Right lobe of liver (tissue), 6 donors: Measurements from ENCODE around the gene ATP13A3. TPM values are rescaled to one million over a fixed set of nuclear protein-coding genes. Genes with fewer than 3 reads are reported as not detected.
"Not testable (repeated sequence)": the region's sequence is repeated elsewhere in the genome, so short reads cannot be mapped to it uniquely, and the experiment has no call there.

Experiments
- ATAC-seq, 4 donors: fragments of 200-7000 bp; cut with Tn5 transposase; one replicate each; pipeline ENCODE4 v1.9.1; 2020; ENCODE audit warnings: mild to moderate bottlenecking in 4 of 4, moderate library complexity in 4 of 4
- DNase-seq, 3 donors: peaks; one replicate each; pipeline ENCODE4 v3.0.0-alpha.2; 2020
- H3K27ac ChIP-seq, 3 donors: fragments of 200-600 bp; one replicate each; pipeline ENCODE4 v1.8.0; 2022
- H3K27me3 ChIP-seq, 2 donors: fragments of 200-600 bp; one replicate each; pipeline ENCODE4 v1.8.0; 2022
- H3K36me3 ChIP-seq, 4 donors: fragments of 200-600 bp; sonication (generic) in 1 of 4; one replicate each; pipeline versions ENCODE4 v1.5.1 to v1.8.0; 2017 to 2022; ENCODE audit warnings: control low read depth in 1 of 4
- H3K4me1 ChIP-seq, 4 donors: fragments of 200-600 bp; sonication (generic) in 1 of 4; one replicate each; pipeline versions ENCODE4 v1.5.1 to v1.8.0; 2017 to 2022; ENCODE audit warnings: control low read depth in 1 of 4
- H3K4me3 ChIP-seq, 3 donors: fragments of 200-600 bp; one replicate each; pipeline ENCODE4 v1.8.0; 2022
- H3K9me3 ChIP-seq, 4 donors: fragments of 200-600 bp; sonication (generic) in 1 of 4; one replicate each; pipeline versions ENCODE4 v1.5.1 to v1.8.0; 2017 to 2022; ENCODE audit warnings: control low read depth in 1 of 4
- POLR2A ChIP-seq: fragments of 450-650 bp; IDR thresholded peaks from one replicate; pipeline ENCODE4 v1.6.1; 2017; ENCODE audit warnings: antibody characterized with exemption, mild to moderate bottlenecking
- WGBS: methylation state at CpG from one replicate; pipeline ENCODE4 v1.1.6; 2018; ENCODE audit warnings: low coverage, low lambda C conversion rate; ENCODE audit not compliant: insufficient coverage; ENCODE audit errors: missing lambda C conversion rate; 5-methylcytosine and 5-hydroxymethylcytosine counted together
- intact Hi-C, 2 donors: fragments of 100-400 bp; cut with DNase I; formaldehyde crosslinking; loops; one replicate each; pipeline versions ENCODE4 v1.11.2 to v1.14.1; 2022
- total RNA-seq, 6 experiments: library from RNA; depleted of rRNA in 2 of 6; stranded (reverse); fragments of >200 nt in 2 of 6; fragmentation: NEBNext Ultra II Directional in 3 of 6; extraction: Animal tissue kit (Norgen Biotek cat#: 25700) in 3 of 6; gene quantifications; one replicate each; pipeline versions ENCODE4 v1.1.0 to v1.2.4, GENCODE V29; 2016 to 2023
- TF ChIP-seq, protein P1 (sequence below), 4 donors: fragments of 200-600 bp in 3 of 4; fragments of 450-650 bp in 1 of 4; IDR thresholded peaks; one replicate each; pipeline versions ENCODE4 v1.5.1 to v1.8.0; 2016 to 2022; ENCODE audit warnings: antibody characterized with exemption in 4 of 4, mild to moderate bottlenecking in 2 of 4
- donor health status: DM: no; HTN: yes; CAD: no.
- donor health status: DM: no; HTN: no; CAD: no.
- donor health status: DM: no; HTN: no; CAD: no.
- donor health status: DM: no; HTN: yes; CAD: no.
- donor health status: DM: no; HTN: yes; CAD: no.

Gene ATP13A3
- total RNA-seq, 6 experiments from 2014 or later = 109 to 172 (median 145) TPM

DNA sequence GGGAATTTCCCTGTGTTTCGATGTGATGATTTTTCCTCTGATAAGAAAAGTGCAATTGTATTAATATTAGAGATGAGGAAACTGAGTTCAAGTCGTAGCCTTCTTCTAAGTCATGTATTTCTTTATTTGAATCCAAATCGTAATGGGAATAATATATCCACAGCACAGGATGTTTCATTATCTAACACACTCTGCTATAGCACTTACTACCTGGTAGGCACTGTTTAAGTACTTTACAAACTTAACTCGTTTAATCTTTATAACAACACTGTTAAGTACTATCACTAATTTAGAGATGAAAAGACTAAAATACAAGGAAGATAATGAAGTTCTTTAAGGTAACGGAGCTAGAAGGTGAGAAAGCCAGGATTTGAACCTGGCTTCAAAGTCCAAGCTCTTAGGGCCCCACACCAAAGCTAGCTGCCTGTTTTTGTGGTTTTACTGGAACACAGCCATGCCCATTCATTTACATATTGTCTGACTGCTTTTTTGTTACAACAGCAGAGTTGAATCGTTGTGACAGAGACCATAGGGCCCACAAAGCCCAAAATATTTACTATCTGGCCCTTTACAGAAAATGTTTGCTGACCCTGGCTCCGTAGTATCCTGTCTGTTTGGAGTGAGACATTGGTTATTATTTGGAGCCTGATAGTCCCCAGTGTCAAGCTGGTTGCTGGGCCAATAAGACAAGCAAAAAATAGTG is 9.6 kb upstream of the ATP13A3 start:
- WGBS = 26% methylated on average over 7 of the region's 7 CpGs
- DNase-seq = peak in 1 of 3 donors; percentile 64
- intact Hi-C loops = no loop called here
- ATAC-seq = peak; percentile 8 to 66 (median 41)
- TF ChIP-seq POLR2A = no peak
- Histone ChIP-seq H3K27ac (peak overlapping the region in 2 of 3 donors; percentile 34 to 91), H3K4me1 (peaks cover 2 to 45% (median 22%) of the 10 kb centered on the region in 4 donors), H3K9me3 (no peaks in the 10 kb centered on the region), H3K27me3 (no peaks in the 10 kb centered on the region), H3K36me3 (no peaks in the 10 kb centered on the region), H3K4me3 (no peak overlapping the region)

DNA sequence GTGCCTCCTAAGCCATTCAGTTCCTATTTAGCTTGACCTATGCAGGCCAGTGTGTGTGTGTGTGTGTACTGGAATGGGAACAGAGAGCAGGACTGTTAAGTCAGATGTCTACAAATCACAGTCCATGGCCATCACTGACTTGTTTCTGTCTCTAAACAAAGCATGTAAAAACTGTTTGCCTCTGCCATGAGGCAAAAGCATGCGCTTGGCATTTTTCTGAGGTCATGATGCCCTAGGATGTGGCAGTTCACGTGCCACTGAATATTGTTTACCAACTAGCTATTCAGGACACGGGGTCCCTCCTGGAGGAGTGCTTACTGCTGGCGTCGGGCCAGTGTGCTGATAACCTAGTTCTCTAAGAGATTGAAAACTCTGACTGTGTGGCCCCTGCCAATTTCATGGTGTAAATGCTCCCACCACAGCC is 8.2 kb upstream of the ATP13A3 start:
- WGBS = 0% methylated on average over 1 of the region's 5 CpGs
- peak; percentile 74 to 92 (median 84) for ATAC-seq
- intact Hi-C loops = no loop called here

DNA sequence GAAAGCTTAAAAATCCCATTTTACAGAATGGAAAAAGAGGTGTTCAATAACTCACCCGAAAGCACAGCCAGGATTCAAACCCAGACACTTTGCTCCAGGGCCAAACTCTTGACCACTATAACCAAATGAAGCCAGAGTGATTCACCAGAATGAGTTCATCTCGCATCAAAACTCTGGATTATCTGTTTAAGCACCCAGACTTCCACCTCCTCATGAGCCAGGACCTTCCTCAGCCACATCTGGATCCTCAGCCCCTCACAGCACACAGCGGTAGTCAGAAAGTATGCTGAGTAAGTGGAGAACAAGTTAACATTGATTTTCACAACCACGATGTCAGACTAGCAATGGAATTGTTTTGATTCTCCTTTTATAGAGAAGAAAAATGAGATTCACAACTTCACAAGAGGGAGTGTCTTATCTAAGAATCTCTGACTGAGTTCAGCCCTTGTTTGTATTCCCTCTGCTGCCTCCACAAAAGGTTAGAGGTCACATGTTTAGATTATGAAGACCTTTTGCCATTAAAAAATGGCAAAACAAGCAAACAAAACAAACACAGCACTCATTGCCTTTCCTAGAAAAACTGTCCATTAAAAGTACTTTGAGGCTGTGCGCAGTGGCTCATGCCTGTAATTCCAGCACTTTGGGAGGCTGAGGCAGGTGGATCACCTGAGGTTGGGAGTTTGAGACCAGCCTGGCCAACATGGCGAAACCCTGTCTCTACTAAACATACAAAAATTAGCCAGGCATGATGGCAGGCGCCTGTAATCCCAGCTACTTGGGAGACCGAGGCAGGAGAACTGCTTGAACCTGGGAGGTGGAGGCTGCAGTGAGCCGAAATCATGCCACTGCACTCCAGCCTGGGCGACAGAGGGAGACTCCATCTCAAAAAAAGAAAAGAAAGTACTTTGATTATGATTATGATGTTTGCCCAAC is 7.5 kb upstream of the ATP13A3 start:
- H3K4me3 ChIP-seq = peak overlapping the region in 2 of 3 donors; percentile 2 to 52
- H3K27me3 ChIP-seq, H3K36me3 ChIP-seq, intact Hi-C loops, H3K9me3 ChIP-seq, DNase-seq: not testable (repeated sequence)
- peaks cover 2 to 49% (median 22%) of the 10 kb centered on the region in 4 donors for H3K4me1 ChIP-seq
- WGBS = 32% methylated on average over 6 of the region's 10 CpGs
- peak overlapping the region; percentile 61 to 91 (median 90) for H3K27ac ChIP-seq
- peak; percentile 34 to 62 (median 44) for ATAC-seq

More for the DNA sequence above, 8.2 kb upstream of the ATP13A3 start:
- Histone ChIP-seq H3K27me3 (no peaks in the 10 kb centered on the region), H3K9me3 (no peaks in the 10 kb centered on the region), H3K4me3 (no peak overlapping the region), H3K36me3 (no peaks in the 10 kb centered on the region), H3K27ac (peak overlapping the region; percentile 61 to 91 (median 90)), H3K4me1 (peaks cover 2 to 45% (median 22%) of the 10 kb centered on the region in 4 donors)
- TF ChIP-seq, protein P1, sequence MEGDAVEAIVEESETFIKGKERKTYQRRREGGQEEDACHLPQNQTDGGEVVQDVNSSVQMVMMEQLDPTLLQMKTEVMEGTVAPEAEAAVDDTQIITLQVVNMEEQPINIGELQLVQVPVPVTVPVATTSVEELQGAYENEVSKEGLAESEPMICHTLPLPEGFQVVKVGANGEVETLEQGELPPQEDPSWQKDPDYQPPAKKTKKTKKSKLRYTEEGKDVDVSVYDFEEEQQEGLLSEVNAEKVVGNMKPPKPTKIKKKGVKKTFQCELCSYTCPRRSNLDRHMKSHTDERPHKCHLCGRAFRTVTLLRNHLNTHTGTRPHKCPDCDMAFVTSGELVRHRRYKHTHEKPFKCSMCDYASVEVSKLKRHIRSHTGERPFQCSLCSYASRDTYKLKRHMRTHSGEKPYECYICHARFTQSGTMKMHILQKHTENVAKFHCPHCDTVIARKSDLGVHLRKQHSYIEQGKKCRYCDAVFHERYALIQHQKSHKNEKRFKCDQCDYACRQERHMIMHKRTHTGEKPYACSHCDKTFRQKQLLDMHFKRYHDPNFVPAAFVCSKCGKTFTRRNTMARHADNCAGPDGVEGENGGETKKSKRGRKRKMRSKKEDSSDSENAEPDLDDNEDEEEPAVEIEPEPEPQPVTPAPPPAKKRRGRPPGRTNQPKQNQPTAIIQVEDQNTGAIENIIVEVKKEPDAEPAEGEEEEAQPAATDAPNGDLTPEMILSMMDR (IDR thresholded peaks at IDR 0.05) = no peak
- TF ChIP-seq POLR2A = peak; percentile 54
- peak; percentile 62 to 94 (median 89) for DNase-seq

DNA sequence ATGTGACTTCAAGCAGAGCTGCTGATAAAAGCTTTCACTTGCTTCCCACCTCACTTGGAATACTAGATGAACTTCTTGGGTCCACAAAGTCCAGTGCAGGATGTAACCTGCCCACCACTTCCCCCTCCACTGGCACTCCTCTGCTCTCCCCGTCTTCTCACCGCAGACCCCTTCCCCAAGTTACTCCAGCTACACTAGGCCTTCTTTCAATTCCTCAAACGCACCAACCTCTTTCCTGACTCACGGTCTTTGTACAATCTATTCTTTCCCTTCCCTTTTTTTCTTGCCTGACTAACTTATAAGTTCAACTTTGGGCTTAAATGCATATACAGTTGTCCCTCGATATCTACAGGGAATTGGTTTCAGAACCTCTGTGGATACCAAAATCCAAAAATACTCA is 5.2 kb upstream of the ATP13A3 start:
- Histone ChIP-seq H3K36me3 (no peaks in the 10 kb centered on the region), H3K4me1 (peaks cover 0 to 49% (median 17%) of the 10 kb centered on the region in 4 donors), H3K9me3 (no peaks in the 10 kb centered on the region), H3K4me3 (peak overlapping the region in 1 of 3 donors; percentile 52), H3K27ac (peak overlapping the region in 1 of 3 donors; percentile 5), H3K27me3 (no peaks in the 10 kb centered on the region)
- TF ChIP-seq, protein P1 (IDR thresholded peaks at IDR 0.05) = no peak
- TF ChIP-seq POLR2A = no peak
- ATAC-seq = no peak
- DNase-seq = no peak
- intact Hi-C loops = no loop called here
- 68% methylated on average over 5 of the region's 5 CpGs for WGBS

DNA sequence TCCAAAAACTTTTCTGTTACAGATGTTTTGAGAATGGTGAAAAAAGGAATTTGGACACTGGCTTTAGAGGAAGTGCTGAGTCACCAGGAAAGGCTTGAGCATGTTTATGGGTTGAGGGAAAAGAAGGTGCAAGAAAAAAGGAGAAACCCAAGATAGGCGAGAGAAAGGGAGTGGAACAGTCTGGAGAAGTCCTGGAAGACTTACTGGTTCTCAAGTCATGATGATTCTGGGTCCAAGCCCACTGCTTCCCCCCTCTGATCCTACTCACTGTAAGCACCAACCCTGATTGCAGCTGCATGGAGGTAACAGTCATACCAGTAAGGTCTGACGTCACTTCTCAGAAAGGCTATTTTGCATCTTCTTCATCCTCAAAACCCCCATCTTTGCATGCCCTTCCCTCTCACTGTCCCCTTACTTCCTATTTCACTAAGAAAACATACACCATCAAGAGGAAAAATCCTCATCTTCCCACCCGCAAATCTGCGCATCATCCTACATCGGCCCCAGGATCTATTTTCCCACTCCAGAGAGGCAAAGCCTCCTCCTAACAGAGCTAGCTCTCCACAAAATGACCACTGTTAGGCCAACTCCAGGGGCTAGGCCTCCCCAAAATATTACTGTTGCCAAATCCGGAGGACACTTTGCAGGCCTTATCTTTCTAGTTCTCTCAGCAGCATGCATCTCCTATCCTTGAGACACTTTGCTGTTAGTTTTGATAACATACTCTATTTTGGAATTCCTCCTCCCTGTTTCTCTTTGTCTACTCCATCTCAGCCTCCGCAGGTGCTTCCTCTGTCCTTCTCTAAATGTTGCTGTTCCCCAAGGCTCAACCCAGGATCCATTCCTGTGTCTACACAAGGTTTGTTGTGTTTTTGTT is 3.2 kb upstream of the ATP13A3 start:
- intact Hi-C loops = no loop called here
- no peak for ATAC-seq
- H3K27ac ChIP-seq = peak overlapping the region in 1 of 3 donors; percentile 6

More for the DNA sequence above, 3.2 kb upstream of the ATP13A3 start:
- peaks cover 0 to 41% (median 8%) of the 10 kb centered on the region in 4 donors for H3K4me1 ChIP-seq
- WGBS = 75% methylated on average over 7 of the region's 7 CpGs
- DNase-seq = no peak
- no peak overlapping the region for H3K4me3 ChIP-seq
- H3K36me3 ChIP-seq = no peaks in the 10 kb centered on the region
- H3K9me3 ChIP-seq = no peaks in the 10 kb centered on the region
- H3K27me3 ChIP-seq = no peaks in the 10 kb centered on the region
- TF ChIP-seq POLR2A = no peak
- TF ChIP-seq, protein P1 (IDR thresholded peaks at IDR 0.05) = no peak
